KG1 (cell line): ENCODE results near the gene RUVBL2.

ENCODE experiments used
- DNase-seq: peaks from one replicate; lab custom pipeline; 2025; lab: John Stamatoyannopoulos, UW

The RUVBL2 gene

DNA sequence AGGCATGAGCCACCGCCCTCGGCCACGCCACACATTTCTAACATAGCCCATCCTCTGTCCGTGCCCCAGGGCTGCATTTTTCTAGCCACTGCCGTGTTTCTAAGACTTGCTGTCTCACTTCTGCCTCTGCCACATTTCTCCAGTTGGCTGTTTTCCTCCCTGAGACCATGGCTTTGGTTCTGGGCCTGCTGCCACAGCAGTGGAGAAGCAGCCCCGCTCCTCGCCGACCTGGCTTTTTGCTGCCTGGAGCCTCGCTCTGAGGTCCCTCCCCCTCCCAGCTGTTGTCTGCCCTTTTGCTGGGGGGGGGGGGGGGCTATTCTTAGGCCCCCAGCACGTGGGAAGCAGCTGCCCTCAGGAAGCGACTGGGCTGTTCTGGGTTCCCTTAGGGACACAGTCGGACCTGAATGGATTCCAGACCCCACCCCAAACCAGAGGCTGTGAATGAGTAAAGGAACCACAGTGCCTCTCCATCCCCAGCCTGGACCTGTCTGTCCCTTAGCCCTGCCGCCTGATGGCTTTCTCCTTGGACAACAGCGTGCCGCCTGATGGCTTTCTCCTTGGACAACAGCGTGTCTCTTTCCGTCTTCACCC lies 3.9 kb upstream of the RUVBL2 start:
- no peak for DNase-seq

DNA sequence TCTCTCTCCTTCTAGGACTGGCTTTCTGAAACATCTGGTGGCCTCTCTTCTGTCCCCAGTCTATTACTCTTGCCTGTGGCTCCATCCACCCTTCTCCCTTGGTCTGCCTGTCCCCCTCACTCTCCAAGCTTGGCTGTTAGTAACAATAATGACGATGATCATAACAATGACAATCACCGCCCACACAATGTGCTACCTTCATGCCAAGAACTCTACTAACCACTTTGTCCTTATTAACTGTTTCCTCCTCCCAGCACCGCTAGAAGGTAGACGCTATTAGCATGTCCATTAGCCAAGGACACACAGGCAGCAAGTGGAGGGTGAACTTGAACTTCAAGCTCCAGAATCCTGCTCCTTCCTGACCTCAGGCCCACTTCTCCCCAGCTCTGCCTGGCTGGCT lies 3.3 kb upstream of the RUVBL2 start:
- DNase-seq = no peak

- no peak for DNase-seq
Measured at GRCh38 chr19:48991011-48991609, 2.6 kb upstream of the RUVBL2 start.

DNA sequence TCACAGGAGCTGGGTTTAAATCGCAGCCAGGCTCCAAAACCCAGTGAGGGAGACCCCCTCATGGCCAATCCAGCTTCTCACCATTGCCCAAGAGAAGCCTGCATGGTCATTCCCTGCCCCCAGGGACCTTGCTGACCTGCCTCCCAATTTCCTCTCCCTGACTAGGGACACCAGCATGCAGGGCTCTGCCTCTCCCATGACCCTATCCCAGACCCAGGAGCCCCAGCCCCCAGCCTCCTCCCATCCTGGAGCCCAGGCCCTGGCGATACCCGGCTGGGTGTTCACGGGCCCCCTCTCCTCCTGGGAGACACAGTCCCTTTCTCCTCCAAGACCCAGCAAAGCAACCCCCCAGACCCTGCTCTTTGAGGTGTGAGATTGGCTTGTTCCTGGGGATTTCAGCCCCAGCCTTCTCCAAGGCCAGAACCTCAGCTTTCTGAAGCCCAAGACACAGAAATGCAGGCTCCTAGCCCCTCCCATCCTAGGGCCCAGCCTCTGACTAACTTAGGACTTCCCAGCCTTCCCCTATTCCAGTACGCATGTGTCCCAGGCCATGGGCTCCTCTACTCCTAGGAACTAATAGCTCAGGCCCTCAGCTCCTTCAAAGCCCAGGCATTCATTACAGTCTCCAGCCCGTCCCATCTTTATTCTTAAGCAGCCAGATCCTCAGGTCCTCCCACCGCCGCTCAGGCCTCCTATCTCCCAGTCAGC lies 1.7 kb upstream of the RUVBL2 start:
- DNase-seq = no peak

DNA sequence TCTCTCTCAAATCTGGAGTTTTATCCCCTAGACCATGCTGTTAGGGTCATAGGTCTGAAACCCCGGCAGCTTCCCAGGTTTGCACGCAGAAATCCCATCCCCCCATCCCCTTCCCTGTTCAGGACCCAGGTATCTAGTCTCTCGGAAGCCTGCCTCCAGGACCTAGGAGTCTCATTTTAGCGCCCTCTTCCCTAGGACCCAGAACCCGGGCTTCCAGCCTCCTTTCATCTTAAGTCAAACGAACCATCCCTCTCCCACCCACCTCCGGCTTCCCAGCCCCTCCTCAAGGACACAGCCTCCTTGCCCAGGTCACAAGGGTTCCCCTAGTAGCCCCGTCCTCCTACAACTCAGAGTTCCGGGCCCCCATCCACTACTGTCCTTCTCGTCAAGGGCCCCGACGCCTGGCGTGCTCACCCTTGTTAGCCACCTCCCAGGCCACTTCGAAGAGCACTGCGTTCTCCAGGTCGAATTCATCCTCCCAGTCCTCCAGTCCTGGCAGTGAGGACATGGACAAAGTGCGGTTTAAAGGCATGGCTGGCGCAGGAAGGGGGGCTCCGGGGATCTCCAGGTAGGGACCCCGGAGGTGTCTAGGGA lies 1.0 kb upstream of the RUVBL2 start:
- no peak for DNase-seq

DNA sequence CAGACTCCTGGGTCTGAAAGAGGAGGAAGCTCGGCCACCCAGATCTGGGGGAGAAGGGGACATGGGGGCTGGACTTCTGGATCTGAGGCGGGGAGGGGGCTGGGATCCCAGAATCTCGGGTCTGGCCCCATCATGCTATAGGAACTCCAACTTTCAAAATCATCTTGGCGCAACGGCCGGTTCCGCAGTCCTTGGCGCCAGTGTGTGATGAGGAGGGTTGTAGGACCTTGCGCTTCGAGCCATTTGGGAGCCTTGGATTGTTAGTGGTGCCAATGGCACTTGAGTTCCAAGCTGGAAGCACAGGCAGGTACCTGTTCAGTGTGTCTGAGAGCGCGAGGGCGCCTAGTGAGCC lies 324 bp downstream of the RUVBL2 start:
- DNase-seq = no peak

DNA sequence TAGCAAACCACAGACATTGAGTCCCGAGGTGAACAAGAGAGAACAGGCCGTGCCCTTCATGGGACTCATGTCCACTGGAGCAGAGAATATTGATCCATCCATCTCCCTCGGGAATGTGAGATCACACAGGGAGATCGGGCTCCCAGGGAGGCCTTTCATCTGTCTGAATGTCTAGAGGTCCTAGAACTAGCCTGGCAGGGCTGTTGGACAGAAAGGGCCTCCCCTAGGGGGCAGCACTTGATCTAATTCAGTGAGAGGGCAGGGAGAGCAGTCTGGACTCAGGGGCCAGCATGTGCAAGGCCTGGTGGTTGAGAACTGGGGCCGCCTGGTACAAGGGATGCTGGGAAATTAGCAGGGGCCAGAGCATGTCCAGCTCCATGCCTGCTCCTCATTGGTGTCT lies 4.3 kb downstream of the RUVBL2 start:
- DNase-seq = peak; percentile 3

GRCh38 chr19:48999481-49000325 lies 6.0 kb downstream of the RUVBL2 start:
- DNase-seq = peak; percentile 56

DNA sequence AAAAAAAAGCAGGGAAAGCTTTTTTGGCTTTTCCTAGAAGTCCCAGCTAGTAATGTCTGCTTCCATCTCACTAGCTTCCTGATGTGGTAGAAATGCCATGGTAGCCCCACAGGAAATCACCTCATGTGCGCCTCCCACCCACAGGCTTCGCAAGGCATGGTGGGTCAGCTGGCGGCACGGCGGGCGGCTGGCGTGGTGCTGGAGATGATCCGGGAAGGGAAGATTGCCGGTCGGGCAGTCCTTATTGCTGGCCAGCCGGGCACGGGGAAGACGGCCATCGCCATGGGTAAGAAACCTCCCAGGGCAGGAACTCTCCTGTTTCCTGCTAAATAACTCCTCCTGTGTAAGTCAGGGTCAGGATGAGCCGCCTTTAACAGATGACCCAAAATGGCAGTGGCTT lies 10.4 kb downstream of the RUVBL2 start:
- DNase-seq = no peak

DNA sequence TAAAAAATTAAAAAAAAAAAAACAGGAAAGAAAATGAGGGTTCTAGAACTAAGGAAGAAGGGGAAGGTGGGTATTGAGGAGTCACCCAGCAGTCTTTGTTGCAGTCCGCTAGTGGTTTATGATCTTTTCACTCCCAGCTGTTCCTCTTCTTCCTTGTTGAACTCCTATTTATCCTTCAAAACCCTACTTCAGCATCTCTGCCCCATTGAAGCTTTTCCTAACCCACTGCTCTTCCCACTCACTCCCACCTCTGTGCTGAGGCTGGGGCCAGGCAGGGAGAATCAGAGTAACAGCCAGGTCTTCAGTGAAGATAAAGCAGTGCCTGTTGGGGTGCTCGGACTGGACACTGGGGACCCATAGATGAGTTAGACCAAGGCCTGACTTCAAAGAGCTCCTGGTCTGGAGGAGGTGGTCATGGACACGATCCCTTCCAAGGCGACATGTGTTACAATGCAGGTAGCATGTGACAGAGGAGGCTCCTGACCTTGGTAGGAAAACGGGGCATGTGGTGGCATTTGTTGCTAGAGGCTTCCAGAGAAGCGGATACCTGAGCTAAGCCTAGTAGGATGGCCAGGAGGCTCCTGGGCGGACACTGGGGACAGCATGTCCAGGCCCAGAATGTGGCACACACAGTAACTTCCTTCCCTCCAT lies 11.4 kb downstream of the RUVBL2 start:
- DNase-seq = no peak

GRCh38 chr19:49006905-49007304 lies 13.2 kb downstream of the RUVBL2 start:
- DNase-seq = no peak

DNA sequence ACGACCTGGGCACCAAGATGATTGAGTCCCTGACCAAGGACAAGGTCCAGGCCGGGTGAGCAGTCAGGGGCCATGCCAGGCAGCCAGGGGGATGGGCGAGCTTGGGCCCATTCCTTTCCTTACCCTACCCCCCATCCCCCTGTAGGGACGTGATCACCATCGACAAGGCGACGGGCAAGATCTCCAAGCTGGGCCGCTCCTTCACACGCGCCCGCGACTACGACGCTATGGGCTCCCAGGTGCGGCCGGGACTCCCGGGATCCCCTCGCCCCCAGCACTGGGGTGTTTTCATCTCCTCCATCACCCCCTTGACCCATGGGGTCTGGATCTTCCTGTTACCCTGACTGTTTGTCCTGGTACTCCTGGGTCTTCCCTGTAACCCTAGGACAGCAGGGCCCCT lies 16.1 kb downstream of the RUVBL2 start:
- no peak for DNase-seq

- no peak for DNase-seq
Measured at GRCh38 chr19:49010453-49010852, 16.8 kb downstream of the RUVBL2 start.

DNA sequence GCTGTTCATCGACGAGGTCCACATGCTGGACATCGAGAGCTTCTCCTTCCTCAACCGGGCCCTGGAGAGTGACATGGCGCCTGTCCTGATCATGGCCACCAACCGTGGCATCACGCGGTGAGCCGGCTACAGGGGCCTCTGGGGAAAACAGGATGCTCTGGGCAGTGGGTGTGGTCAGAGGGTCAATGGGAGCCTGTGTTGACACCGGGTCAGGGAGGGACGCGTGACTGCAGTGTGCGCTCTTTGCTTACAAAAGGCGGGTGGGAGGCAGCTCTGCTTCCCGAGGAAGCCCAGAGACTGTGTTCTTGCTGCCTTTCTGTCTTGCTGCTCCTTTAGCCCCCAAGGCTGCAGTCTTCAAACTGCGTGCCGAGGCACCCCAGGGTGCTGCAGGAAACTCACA lies 17.5 kb downstream of the RUVBL2 start:
- no peak for DNase-seq

- DNase-seq = no peak
Measured at GRCh38 chr19:49014123-49014869, 20.6 kb downstream of the RUVBL2 start.

DNA sequence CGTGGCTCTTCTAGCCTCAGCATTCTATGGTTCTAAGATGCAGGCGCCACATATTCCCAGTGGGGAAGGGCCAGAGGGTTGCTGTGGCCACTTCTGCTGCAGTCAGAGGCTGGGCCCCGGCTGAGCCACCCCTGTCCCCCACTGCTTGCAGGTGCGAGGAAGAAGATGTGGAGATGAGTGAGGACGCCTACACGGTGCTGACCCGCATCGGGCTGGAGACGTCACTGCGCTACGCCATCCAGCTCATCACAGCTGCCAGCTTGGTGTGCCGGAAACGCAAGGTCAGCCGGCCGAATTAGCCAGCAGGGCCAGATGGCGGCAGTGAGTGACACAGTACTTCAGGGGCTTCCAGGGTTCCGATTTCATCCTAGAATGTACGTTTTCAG lies 21.2 kb downstream of the RUVBL2 start:
- DNase-seq = no peak

- DNase-seq = no peak
Measured at GRCh38 chr19:49016067-49016839, 22.6 kb downstream of the RUVBL2 start.

- no peak for DNase-seq
Measured at GRCh38 chr19:49017041-49017665, 23.5 kb downstream of the RUVBL2 start, which contains the start of gene LHB. Gene LHB, minus strand, starts transcription at chr19:49017091. Its CDS starts 10 bp downstream, at chr19:49017081.

DNA sequence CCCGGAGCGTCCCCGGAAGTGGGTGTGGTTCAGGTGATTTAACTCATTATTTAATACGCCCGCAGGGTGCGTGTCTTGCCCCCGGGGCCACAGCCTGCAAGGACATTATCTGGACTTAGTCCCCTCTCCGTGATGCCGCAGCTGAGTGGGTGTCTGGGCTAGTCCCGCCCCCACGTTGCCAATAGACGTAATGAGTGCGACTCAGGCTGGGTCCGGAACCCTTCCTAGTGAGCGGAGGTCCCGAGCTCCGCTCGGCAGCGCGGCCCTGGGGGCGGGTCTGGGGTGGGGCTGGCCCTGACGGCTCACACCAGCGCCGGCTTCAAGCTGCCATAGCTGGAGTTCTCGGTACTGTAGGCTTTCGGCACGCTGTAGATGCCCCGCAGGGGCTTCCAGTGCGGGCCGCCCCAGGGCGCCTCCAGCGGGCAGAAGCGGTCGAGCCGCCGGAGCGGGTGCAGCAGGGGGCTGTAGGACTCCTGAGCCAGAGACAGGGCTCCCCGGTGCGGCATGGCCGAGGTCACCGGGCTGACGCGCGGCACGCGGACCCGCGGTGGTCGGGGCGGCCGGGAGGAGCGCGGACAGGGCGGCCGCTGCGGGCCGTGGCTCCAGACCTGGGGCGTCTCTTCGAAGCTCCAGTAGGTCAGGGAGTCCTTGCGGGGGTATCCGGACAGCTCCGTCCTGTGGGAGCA lies 24.1 kb downstream of the RUVBL2 start:
- DNase-seq = peak; percentile 35
